Keratinocyte (primary cell): ENCODE data around the gene ANAPC15. TPM values are rescaled to one million over a fixed set of nuclear protein-coding genes. Genes with fewer than 3 reads are reported as not detected.

Experiments
- DNase-seq: peaks from one replicate; pipeline ENCODE4 v3.0.0-alpha.2; 2011; ENCODE audit warnings: low read depth, missing footprints, low spot score
- FAIRE-seq: peaks from 2 replicates; lab custom pipeline; 2011; peaks lifted over from hg19 to GRCh38; lab: Jason Lieb, UNC
- H2AFZ ChIP-seq: 2 replicates; pipeline ENCODE4 v1.6.0; 2012; ENCODE audit warnings: low read length, control low read depth, inconsistent platforms; ENCODE audit not compliant: control insufficient read depth
- H3K27ac ChIP-seq: 2 replicates; pipeline ENCODE4 v1.5.1; 2011; ENCODE audit warnings: low read length; ENCODE audit not compliant: control insufficient read depth, insufficient read depth
- H3K27me3 ChIP-seq: 3 replicates; pipeline ENCODE4 v1.6.0; 2011; ENCODE audit warnings: low read length; ENCODE audit not compliant: control insufficient read depth, insufficient read depth; ENCODE audit errors: extremely low read depth
- H3K36me3 ChIP-seq, 2 experiments: 2 replicates in 1 of 2; 3 replicates in 1 of 2; pipeline ENCODE4 v1.5.1; 2011; ENCODE audit warnings: low read length in 2 of 2, mild to moderate bottlenecking in 1 of 2; ENCODE audit not compliant: control insufficient read depth in 2 of 2, insufficient read depth in 2 of 2; ENCODE audit errors: extremely low read depth in 1 of 2
- H3K4me1 ChIP-seq: 3 replicates; pipeline ENCODE4 v1.5.1; 2011; ENCODE audit warnings: low read length; ENCODE audit not compliant: control insufficient read depth, insufficient read depth; ENCODE audit errors: extremely low read depth
- H3K4me2 ChIP-seq: 3 replicates; pipeline ENCODE4 v1.6.0; 2011; ENCODE audit warnings: low read depth, low read length; ENCODE audit not compliant: control insufficient read depth, insufficient read depth; ENCODE audit errors: extremely low read depth
- H3K4me3 ChIP-seq, 3 experiments: fragments of 200-600 bp in 1 of 3; sonication (generic) in 1 of 3; 2 replicates in 2 of 3; 3 replicates in 1 of 3; pipeline ENCODE4 v1.5.1; 2011 to 2016; ENCODE audit warnings: low read length in 3 of 3, mild to moderate bottlenecking in 3 of 3, control low read depth in 2 of 3, inconsistent platforms in 1 of 3, low read depth in 1 of 3, mixed read lengths in 1 of 3, mixed run types in 1 of 3, moderate library complexity in 1 of 3; ENCODE audit not compliant: control insufficient read depth in 2 of 3, insufficient read depth in 2 of 3; ENCODE audit errors: extremely low read depth in 1 of 3
- H3K79me2 ChIP-seq: 2 replicates; pipeline ENCODE4 v1.6.0; 2012; ENCODE audit warnings: low read length; ENCODE audit not compliant: control insufficient read depth, insufficient read depth
- H3K9ac ChIP-seq: 3 replicates; pipeline ENCODE4 v1.6.0; 2011; ENCODE audit warnings: low read length; ENCODE audit not compliant: control insufficient read depth, insufficient read depth; ENCODE audit errors: extremely low read depth
- H3K9me1 ChIP-seq: 3 replicates; pipeline ENCODE4 v1.6.0; 2011; ENCODE audit warnings: low read length; ENCODE audit not compliant: control insufficient read depth, insufficient read depth; ENCODE audit errors: extremely low read depth
- H3K9me3 ChIP-seq: 2 replicates; pipeline ENCODE4 v1.5.1; 2012; ENCODE audit warnings: low read depth, low read length; ENCODE audit not compliant: control insufficient read depth
- H4K20me1 ChIP-seq: 3 replicates; pipeline ENCODE4 v1.6.0; 2011; ENCODE audit warnings: low read length; ENCODE audit not compliant: control insufficient read depth, insufficient read depth; ENCODE audit errors: extremely low read depth
- CTCF ChIP-seq, 3 experiments: IDR thresholded peaks in 1 of 3; conservative IDR thresholded peaks in 1 of 3; optimal IDR thresholded peaks in 1 of 3; 2 replicates in 2 of 3; 3 replicates in 1 of 3; pipeline versions ENCODE3 to v1.5.1; 2011; ENCODE audit warnings: low read length in 3 of 3, mild to moderate bottlenecking in 3 of 3, moderate library complexity in 2 of 3, control low read depth in 1 of 3, inconsistent platforms in 1 of 3; ENCODE audit not compliant: insufficient read depth in 2 of 3; ENCODE audit errors: extremely low read depth in 1 of 3
- EZH2 ChIP-seq: IDR thresholded peaks from one replicate; pipeline ENCODE4 v1.6.1; 2012; ENCODE audit warnings: inconsistent platforms, mild to moderate bottlenecking, low read length, moderate library complexity
- dilution Hi-C: fragments of 300-500 bp; cut with MboI; formaldehyde crosslinking; loops from one replicate; pipeline ENCODE4 v1.7.0; 2020; ENCODE audit warnings: low sequenced_read_pairs; ENCODE audit not compliant: extremely low pct_ligation_motif_present
- polyA plus RNA-seq, 5 experiments: library from polyadenylated mRNA; depleted of rRNA in 3 of 5; stranded (reverse) in 3 of 5; stranded (forward) in 1 of 5; unstranded in 1 of 5; fragments of >200 nt; gene quantifications; 1 replicate in 1 of 5; 2 replicates in 3 of 5; 3 replicates in 1 of 5; pipeline versions ENCODE4 v1.2.1 to v1.2.3, GENCODE V29; 2011 to 2012; ENCODE audit warnings: missing spikeins in 2 of 5, low read depth in 1 of 5, low replicate concordance in 1 of 5

The ANAPC15 gene
- polyA plus RNA-seq, 1 donor (not counting 4 experiments of a cell fraction or from before 2014, with no cell fraction given) = 70.9 TPM

- FAIRE-seq (no peak), DNase-seq (no peak)
- H3K36me3 ChIP-seq = peaks cover 18 to 42% of the 10 kb centered on the region in 2 experiments
- no peaks in the 10 kb centered on the region for H3K9me3 ChIP-seq
- no peaks in the 10 kb centered on the region for H3K9me1 ChIP-seq
- no peak overlapping the region for H3K27ac ChIP-seq
- no peak overlapping the region for H2AFZ ChIP-seq
- TF ChIP-seq CTCF (optimal IDR thresholded peaks at IDR 0.05 in 1 of 3, IDR thresholded peaks at IDR 0.05 in 1 of 3, conservative IDR thresholded peaks at IDR 0.05 in 1 of 3; ENCODE audit: extremely low read depth in 1 of 3, insufficient read depth in 2 of 3, low read length in 3 of 3) (no peak), EZH2 (no peak)
- H3K4me2 ChIP-seq = peak overlapping the region; percentile 97
- H3K79me2 ChIP-seq = peaks cover 44% of the 10 kb centered on the region
- H3K9ac ChIP-seq = no peak overlapping the region
- H3K27me3 ChIP-seq = no peaks in the 10 kb centered on the region
- H4K20me1 ChIP-seq = no peaks in the 10 kb centered on the region
- dilution Hi-C loops = no loop called here
- peaks cover 36% of the 10 kb centered on the region for H3K4me1 ChIP-seq
- H3K4me3 ChIP-seq = peak overlapping the region in 1 of 3 experiments; percentile 25
Observed at GRCh38 chr11:72100462-72100861, 12.0 kb downstream of the ANAPC15 start.

GRCh38 chr11:72100009-72100408, 12.5 kb downstream of the ANAPC15 start:
- H3K4me3 ChIP-seq = peak overlapping the region in 1 of 3 experiments; percentile 25
- H2AFZ ChIP-seq = no peak overlapping the region
- H3K9ac ChIP-seq = no peak overlapping the region
- H3K79me2 ChIP-seq = peaks cover 44% of the 10 kb centered on the region
- no peaks in the 10 kb centered on the region for H3K9me3 ChIP-seq
- H3K9me1 ChIP-seq = no peaks in the 10 kb centered on the region
- dilution Hi-C loops = no loop called here
- peaks cover 18 to 46% of the 10 kb centered on the region in 2 experiments for H3K36me3 ChIP-seq
- peaks cover 40% of the 10 kb centered on the region for H3K4me1 ChIP-seq
- TF ChIP-seq CTCF (optimal IDR thresholded peaks at IDR 0.05 in 1 of 3, IDR thresholded peaks at IDR 0.05 in 1 of 3, conservative IDR thresholded peaks at IDR 0.05 in 1 of 3; ENCODE audit: extremely low read depth in 1 of 3, insufficient read depth in 2 of 3, low read length in 3 of 3) = no peak
- no peak for TF ChIP-seq EZH2
- FAIRE-seq (no peak), DNase-seq (no peak)
- no peaks in the 10 kb centered on the region for H3K27me3 ChIP-seq
- H4K20me1 ChIP-seq = no peaks in the 10 kb centered on the region
- H3K27ac ChIP-seq = no peak overlapping the region
- H3K4me2 ChIP-seq = peak overlapping the region; percentile 97
